Natural killer cell (primary cell): ENCODE data around the gene OR5AU1. TPM values are rescaled to one million over a fixed set of nuclear protein-coding genes. Genes with fewer than 3 reads are reported as not detected.

Experiments used
- ATAC-seq, 3 donors: fragments of 150-1000 bp in 2 of 3; fragments of 200-7000 bp in 1 of 3; cut with Tn5 transposase; 1 replicate in 1 of 3; 2 replicates in 2 of 3; pipeline ENCODE4 v1.10.0; 2021; ENCODE audit warnings: mild to moderate bottlenecking in 2 of 3, moderate library complexity in 2 of 3
- DNase-seq, 2 donors: peaks; one replicate each; pipeline versions ENCODE4 v3.0.0 to v3.0.0-alpha.2; 2013 to 2021; ENCODE audit warnings: mixed read lengths in 1 of 2
- H3K27ac ChIP-seq: one replicate; pipeline ENCODE4 v1.5.1; 2013; ENCODE audit warnings: mild to moderate bottlenecking, low read length
- H3K27me3 ChIP-seq: one replicate; pipeline ENCODE4 v1.6.1; 2013; ENCODE audit warnings: low read length; ENCODE audit not compliant: control insufficient read depth, insufficient read depth
- H3K36me3 ChIP-seq: one replicate; pipeline ENCODE4 v1.6.1; 2013; ENCODE audit warnings: low read length; ENCODE audit not compliant: control insufficient read depth, insufficient read depth
- H3K4me1 ChIP-seq: one replicate; pipeline ENCODE4 v1.6.1; 2013; ENCODE audit warnings: low read length; ENCODE audit not compliant: control insufficient read depth, insufficient read depth
- H3K4me3 ChIP-seq: one replicate; pipeline ENCODE4 v1.5.1; 2013; ENCODE audit warnings: low read length
- H3K9me3 ChIP-seq: one replicate; pipeline ENCODE4 v1.6.1; 2013; ENCODE audit warnings: low read length; ENCODE audit not compliant: control insufficient read depth, insufficient read depth
- H3K27ac Mint-ChIP-seq, 2 donors: one replicate each; pipeline ENCODE4 v1.8.0; 2022; ENCODE audit warnings: mild to moderate bottlenecking in 2 of 2, mixed read lengths in 2 of 2, moderate library complexity in 1 of 2
- H3K27me3 Mint-ChIP-seq, 2 donors: one replicate each; pipeline ENCODE4 v1.8.0; 2022; ENCODE audit warnings: low read depth in 2 of 2, mixed read lengths in 2 of 2
- H3K36me3 Mint-ChIP-seq: one replicate; pipeline ENCODE4 v1.8.0; 2022; ENCODE audit warnings: mixed read lengths
- H3K4me1 Mint-ChIP-seq, 2 donors: one replicate each; pipeline ENCODE4 v1.8.0; 2022; ENCODE audit warnings: mixed read lengths in 2 of 2
- H3K4me3 Mint-ChIP-seq: one replicate; pipeline ENCODE4 v1.8.0; 2022; ENCODE audit warnings: mild to moderate bottlenecking, moderate library complexity, mixed read lengths
- H3K9me3 Mint-ChIP-seq, 2 donors: one replicate each; pipeline ENCODE4 v1.8.0; 2022; ENCODE audit warnings: mixed read lengths in 2 of 2
- CTCF ChIP-seq: fragments of 200-600 bp; IDR thresholded peaks from one replicate; pipeline ENCODE4 v1.8.0; 2022; ENCODE audit warnings: antibody characterized with exemption
- WGBS: methylation state at CpG from one replicate; pipeline ENCODE4 v1.1.7; 2013; ENCODE audit warnings: missing lambda C conversion rate; ENCODE audit not compliant: insufficient coverage; 5-methylcytosine and 5-hydroxymethylcytosine counted together
- intact Hi-C: fragments of 100-400 bp; cut with micrococcal nuclease; formaldehyde crosslinking; loops from one replicate; pipeline ENCODE4 v1.14.2; 2022
- total RNA-seq, 4 donors: library from RNA; stranded (reverse); fragments of 120-200 nt in 1 of 4; gene quantifications; one replicate each; pipeline versions ENCODE4 v1.2.3 to v1.2.4, GENCODE V29; 2013 to 2022

Gene OR5AU1
- total RNA-seq, 3 donors from 2014 or later (not counting 1 experiment from before 2014, with no cell fraction given) = not detected

GRCh38 chr14:21191809-21192446, 36.1 kb upstream of the OR5AU1 start:
- WGBS = 7% methylated on average over 19 of the region's 19 CpGs
- no peaks in the 10 kb centered on the region for H3K9me3 ChIP-seq
- H3K4me3 ChIP-seq = peak overlapping the region; percentile 25
- H3K36me3 ChIP-seq = no peaks in the 10 kb centered on the region
- TF ChIP-seq CTCF = no peak
- intact Hi-C loops = no loop called here
- H3K27me3 ChIP-seq = no peaks in the 10 kb centered on the region
- no peak overlapping the region for H3K27ac Mint-ChIP-seq
- DNase-seq (peak; percentile 53 to 79), ATAC-seq (peak; percentile 84 to 99 (median 99))
- H3K27ac ChIP-seq = no peak overlapping the region
- peak overlapping the region; percentile 78 for H3K4me3 Mint-ChIP-seq
- H3K4me1 Mint-ChIP-seq = peaks cover 6 to 16% of the 10 kb centered on the region in 2 donors
- H3K9me3 Mint-ChIP-seq = no peaks in the 10 kb centered on the region
- H3K36me3 Mint-ChIP-seq = no peaks in the 10 kb centered on the region
- peaks cover 14% of the 10 kb centered on the region for H3K4me1 ChIP-seq
- no peaks in the 10 kb centered on the region for H3K27me3 Mint-ChIP-seq

GRCh38 chr14:21191261-21191808, 35.5 kb upstream of the OR5AU1 start:
- no peak overlapping the region for H3K27ac Mint-ChIP-seq

GRCh38 chr14:21185491-21185890, 29.6 kb upstream of the OR5AU1 start:
- Mint-ChIP-seq H3K27ac (no peak overlapping the region), H3K27me3 (peaks cover 6 to 22% of the 10 kb centered on the region in 2 donors), H3K36me3 (peaks cover 9% of the 10 kb centered on the region), H3K4me3 (no peak overlapping the region), H3K4me1 (no peaks in the 10 kb centered on the region), H3K9me3 (peaks cover 3 to 6% of the 10 kb centered on the region in 2 donors)
- no peak overlapping the region for H3K4me3 ChIP-seq
- 50% methylated on average over 3 of the region's 5 CpGs for WGBS
- ATAC-seq (no peak), DNase-seq (no peak)
- no peaks in the 10 kb centered on the region for H3K36me3 ChIP-seq
- H3K9me3 ChIP-seq = no peaks in the 10 kb centered on the region
- no peak for TF ChIP-seq CTCF
- H3K4me1 ChIP-seq = no peaks in the 10 kb centered on the region
- peaks cover 5% of the 10 kb centered on the region for H3K27me3 ChIP-seq
- H3K27ac ChIP-seq = no peak overlapping the region
- intact Hi-C loops = no loop called here

More at GRCh38 chr14:21191261-21191808, 35.5 kb upstream of the OR5AU1 start:
- no peaks in the 10 kb centered on the region for H3K27me3 ChIP-seq
- H3K9me3 Mint-ChIP-seq = no peaks in the 10 kb centered on the region
- intact Hi-C loops = no loop called here
- H3K36me3 Mint-ChIP-seq = no peaks in the 10 kb centered on the region
- H3K36me3 ChIP-seq = no peaks in the 10 kb centered on the region
- peak overlapping the region; percentile 78 for H3K4me3 Mint-ChIP-seq
- WGBS = 95% methylated on average over 7 of the region's 7 CpGs
- H3K9me3 ChIP-seq = no peaks in the 10 kb centered on the region
- H3K27me3 Mint-ChIP-seq = no peaks in the 10 kb centered on the region
- ATAC-seq (no peak), DNase-seq (no peak)
- H3K4me1 ChIP-seq = peaks cover 14% of the 10 kb centered on the region
- no peak overlapping the region for H3K27ac ChIP-seq
- no peak for TF ChIP-seq CTCF
- H3K4me1 Mint-ChIP-seq = peaks cover 6 to 16% of the 10 kb centered on the region in 2 donors
- no peak overlapping the region for H3K4me3 ChIP-seq
